ENCODE measurements around the gene UBE2V1. TPM values are rescaled to one million over a fixed set of nuclear protein-coding genes. Genes with fewer than 3 reads are reported as not detected.

UBE2V1 gene
- total RNA-seq, 1 donor from 2014 or later = 77.1 TPM

DNA sequence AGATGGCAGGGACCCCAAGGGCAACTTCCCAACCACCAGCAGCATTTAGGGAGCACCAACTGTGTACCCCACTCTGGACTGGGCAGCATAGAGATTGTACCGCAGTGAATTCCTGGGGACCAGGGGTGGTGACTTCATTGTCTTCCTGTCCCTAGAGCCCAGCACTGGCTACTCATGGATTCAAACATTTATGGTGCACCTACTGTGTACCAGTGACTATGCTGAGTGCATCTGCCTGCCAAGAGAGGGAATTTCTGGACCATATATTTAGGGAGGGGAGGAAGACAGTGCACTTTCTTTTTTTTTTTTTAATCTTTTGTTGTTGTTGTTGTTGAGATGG is 55.3 kb downstream of the UBE2V1 start:
- Histone ChIP-seq H3K27me3 (ENCODE audit: low read depth) (no peaks in the 10 kb centered on the region), H3K9me3 (replicated peaks) (no peaks in the 10 kb centered on the region), H3K4me3 (no peak overlapping the region), H3K36me3 (no peaks in the 10 kb centered on the region), H3K27ac (replicated peaks) (no peak overlapping the region), H3K4me1 (peaks cover 22% of the 10 kb centered on the region)
- intact Hi-C loops (cut with micrococcal nuclease) = no loop called here
- no peak for DNase-seq
- TF ChIP-seq, protein P1, sequence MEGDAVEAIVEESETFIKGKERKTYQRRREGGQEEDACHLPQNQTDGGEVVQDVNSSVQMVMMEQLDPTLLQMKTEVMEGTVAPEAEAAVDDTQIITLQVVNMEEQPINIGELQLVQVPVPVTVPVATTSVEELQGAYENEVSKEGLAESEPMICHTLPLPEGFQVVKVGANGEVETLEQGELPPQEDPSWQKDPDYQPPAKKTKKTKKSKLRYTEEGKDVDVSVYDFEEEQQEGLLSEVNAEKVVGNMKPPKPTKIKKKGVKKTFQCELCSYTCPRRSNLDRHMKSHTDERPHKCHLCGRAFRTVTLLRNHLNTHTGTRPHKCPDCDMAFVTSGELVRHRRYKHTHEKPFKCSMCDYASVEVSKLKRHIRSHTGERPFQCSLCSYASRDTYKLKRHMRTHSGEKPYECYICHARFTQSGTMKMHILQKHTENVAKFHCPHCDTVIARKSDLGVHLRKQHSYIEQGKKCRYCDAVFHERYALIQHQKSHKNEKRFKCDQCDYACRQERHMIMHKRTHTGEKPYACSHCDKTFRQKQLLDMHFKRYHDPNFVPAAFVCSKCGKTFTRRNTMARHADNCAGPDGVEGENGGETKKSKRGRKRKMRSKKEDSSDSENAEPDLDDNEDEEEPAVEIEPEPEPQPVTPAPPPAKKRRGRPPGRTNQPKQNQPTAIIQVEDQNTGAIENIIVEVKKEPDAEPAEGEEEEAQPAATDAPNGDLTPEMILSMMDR (IDR thresholded peaks at IDR 0.05; ENCODE audit: borderline replicate concordance) = no peak

DNA sequence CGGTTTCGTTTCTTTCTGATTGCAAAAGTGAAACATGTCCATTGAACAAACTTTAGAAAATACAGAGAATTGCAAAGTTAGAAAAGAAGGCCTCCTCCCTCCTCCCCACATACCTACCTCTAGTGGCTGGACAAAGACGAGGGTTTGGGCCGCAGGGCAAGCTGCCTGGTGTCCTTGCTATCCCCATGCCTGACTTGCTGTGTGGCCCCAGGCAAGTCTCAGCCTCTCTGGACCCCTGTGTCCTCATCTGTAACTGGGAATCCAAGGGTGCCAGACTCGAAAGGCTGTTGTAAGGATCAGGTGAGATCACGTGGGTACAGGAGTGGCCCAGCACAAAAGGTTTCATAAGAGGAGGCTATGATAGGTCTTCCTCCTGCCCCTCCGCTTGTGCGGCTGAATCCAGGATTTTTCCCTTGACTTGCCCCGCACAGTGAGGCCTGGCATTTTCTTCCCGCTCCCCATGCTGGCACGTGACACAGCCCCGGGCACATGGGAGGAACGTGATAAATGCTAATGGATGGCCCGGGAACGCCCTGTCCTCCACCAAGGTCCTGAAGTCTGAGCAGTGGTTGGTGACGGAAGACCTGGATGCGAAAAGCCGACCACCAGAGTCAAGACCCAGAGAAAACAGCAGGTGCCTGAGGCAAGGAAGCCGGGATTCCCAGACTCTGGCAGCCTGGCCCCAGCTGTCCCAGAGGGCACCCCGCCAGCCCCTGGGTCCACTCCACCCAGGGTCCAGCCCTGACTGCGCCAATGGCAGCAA is 55.8 kb downstream of the UBE2V1 start:
- H3K36me3 ChIP-seq = no peaks in the 10 kb centered on the region
- TF ChIP-seq, protein P1 (IDR thresholded peaks at IDR 0.05; ENCODE audit: borderline replicate concordance) = no peak
- no peaks in the 10 kb centered on the region for H3K27me3 ChIP-seq (ENCODE audit: low read depth)
- H3K9me3 ChIP-seq (replicated peaks) = no peaks in the 10 kb centered on the region
- no peak overlapping the region for H3K4me3 ChIP-seq
- DNase-seq = no peak
- peaks cover 23% of the 10 kb centered on the region for H3K4me1 ChIP-seq
- H3K27ac ChIP-seq (replicated peaks) = no peak overlapping the region
- intact Hi-C loops (cut with micrococcal nuclease) = no loop called here

DNA sequence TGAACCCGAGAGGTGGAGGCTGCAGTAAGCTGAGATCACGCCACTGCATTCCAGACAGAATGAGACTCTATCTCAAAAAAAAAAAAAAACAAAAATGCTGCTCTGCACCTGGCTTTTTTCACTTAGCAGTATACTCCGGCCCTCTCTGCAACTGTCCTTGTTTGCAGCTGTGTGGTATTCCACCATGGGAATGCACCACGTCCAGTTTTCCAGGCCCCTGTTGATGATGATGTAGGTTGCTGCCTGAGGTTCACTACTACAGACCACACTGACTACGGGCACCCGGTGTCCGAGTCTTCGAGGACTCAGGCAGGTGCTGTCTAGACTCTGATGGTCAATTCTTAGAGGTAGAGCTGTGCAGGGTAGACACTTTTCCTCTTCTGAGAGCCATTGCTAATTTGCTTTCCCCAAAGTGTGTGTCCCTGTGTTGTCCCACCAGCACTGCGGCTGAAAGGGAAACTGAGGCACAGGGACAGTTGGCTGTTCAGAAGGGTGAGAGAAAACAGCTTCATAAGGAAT is 56.5 kb downstream of the UBE2V1 start:
- Histone ChIP-seq H3K9me3 (replicated peaks) (no peaks in the 10 kb centered on the region), H3K27ac (replicated peaks) (no peak overlapping the region), H3K27me3 (ENCODE audit: low read depth) (no peaks in the 10 kb centered on the region), H3K36me3 (no peaks in the 10 kb centered on the region), H3K4me1 (peaks cover 23% of the 10 kb centered on the region), H3K4me3 (no peak overlapping the region)
- intact Hi-C loops (cut with micrococcal nuclease) = no loop called here
- no peak for DNase-seq
- TF ChIP-seq, protein P1 (IDR thresholded peaks at IDR 0.05; ENCODE audit: borderline replicate concordance) = no peak

DNA sequence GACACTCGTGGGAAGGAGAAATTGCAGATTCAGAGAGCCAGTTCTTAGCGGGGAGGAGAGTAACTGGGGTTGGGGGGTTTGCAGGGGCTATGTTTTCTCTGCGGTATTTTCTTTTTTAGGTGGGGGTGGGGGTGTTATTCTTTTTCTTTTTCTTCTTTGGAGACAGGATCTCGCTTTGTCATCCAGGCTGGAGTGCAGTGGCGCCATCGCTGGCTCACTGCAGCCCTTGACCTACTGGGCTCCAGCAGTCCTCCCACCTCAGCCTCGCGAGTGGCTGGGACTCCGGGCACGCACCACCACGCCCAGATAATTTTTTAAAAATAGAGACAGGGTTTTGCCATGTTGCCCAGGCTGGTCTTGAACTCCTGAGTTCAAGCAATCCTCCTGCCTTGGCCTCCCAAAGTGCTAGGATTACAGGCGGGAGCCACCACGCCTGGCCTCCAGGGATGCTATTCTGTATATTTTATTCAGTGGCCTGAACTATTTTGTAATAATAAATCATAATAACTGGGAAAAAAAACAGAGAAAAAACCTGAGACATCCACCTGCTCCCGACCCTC is 57.3 kb downstream of the UBE2V1 start:
- H3K4me1 ChIP-seq = peaks cover 23% of the 10 kb centered on the region
- H3K27ac ChIP-seq (replicated peaks) = no peak overlapping the region
- H3K27me3 ChIP-seq (ENCODE audit: low read depth) = no peaks in the 10 kb centered on the region
- no peaks in the 10 kb centered on the region for H3K36me3 ChIP-seq
- DNase-seq = no peak
- no peaks in the 10 kb centered on the region for H3K9me3 ChIP-seq (replicated peaks)
- intact Hi-C loops (cut with micrococcal nuclease) = no loop called here
- no peak overlapping the region for H3K4me3 ChIP-seq
- TF ChIP-seq, protein P1 (IDR thresholded peaks at IDR 0.05; ENCODE audit: borderline replicate concordance) = no peak

DNA sequence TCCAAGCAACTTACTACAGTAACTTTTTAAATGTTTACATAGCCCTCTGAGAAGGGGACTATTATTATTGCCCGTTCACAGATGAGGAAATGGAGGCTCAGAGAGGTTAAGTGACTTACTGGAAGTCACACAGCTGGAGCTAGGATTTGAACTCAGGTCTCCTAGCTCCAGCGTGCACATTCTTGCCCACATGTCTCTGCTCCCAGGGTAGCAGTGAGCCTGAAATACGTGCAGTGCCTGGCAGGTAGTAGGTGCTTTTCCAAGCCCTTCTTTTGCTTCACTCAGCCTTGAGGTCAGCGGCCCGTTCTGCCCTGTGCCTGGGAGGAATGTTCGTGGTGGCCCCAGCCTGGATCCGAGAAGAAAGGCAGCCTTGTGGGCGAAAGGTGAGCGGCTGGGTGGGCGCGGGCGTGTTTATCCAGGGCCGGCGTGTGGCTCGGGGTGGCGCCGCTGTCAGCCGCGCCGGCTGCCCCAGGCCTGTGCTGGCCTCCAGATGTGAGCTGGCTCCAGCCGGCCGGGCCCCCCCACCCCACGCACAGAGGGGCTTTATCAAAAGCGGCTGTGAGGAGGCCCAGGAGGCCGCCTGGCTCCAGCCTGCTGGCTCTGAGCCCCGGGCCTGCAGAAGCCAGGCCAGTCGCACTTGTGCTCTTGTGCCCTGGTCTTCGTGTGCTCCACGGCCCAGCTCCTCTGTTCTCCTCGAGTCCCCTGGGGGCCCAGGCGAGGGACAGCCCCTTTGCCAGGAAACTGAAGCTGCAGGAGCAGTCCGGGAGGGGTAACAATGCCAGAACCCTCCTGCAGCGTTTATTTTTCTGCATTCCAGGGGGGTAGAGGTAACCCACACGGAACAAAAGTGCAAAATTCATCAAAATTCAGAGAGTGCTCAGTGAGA is 58.1 kb downstream of the UBE2V1 start:
- peak overlapping the region; percentile 25 for H3K27ac ChIP-seq (replicated peaks)
- H3K27me3 ChIP-seq (ENCODE audit: low read depth) = no peaks in the 10 kb centered on the region
- no peaks in the 10 kb centered on the region for H3K36me3 ChIP-seq
- no peaks in the 10 kb centered on the region for H3K9me3 ChIP-seq (replicated peaks)
- peak overlapping the region; percentile 0 for H3K4me3 ChIP-seq
- peak; percentile 46 for DNase-seq
- TF ChIP-seq, protein P1 (IDR thresholded peaks at IDR 0.05; ENCODE audit: borderline replicate concordance) = no peak
- intact Hi-C loops (cut with micrococcal nuclease) = no loop called here
- peaks cover 23% of the 10 kb centered on the region for H3K4me1 ChIP-seq

Data from left ventricle myocardium inferior (tissue), 1 donor.